HT1080 (cell line): ENCODE measurements around the gene TNF. TPM values are rescaled to one million over a fixed set of nuclear protein-coding genes. Genes with fewer than 3 reads are reported as not detected.
A peak's percentile ranks its signal among the peaks of the same experiment; 100 is the strongest.

ENCODE experiments used
- DNase-seq: peaks from one replicate; pipeline ENCODE4 v3.0.0-alpha.2; 2015; ENCODE audit warnings: low read depth
- small RNA-seq: library from RNA; depleted of rRNA; stranded (forward); fragments of <200 nt; gene quantifications from one replicate; pipeline ENCODE3, GENCODE V24; 2014
- total RNA-seq: library from RNA; depleted of rRNA; stranded (reverse); fragments of >200 nt; shearing (Covaris generic); gene quantifications from 2 replicates; pipeline ENCODE4 v1.2.3, GENCODE V29; 2014; rRNA removed

Gene TNF
- total RNA-seq, 1 experiment from 2014 or later, result not detected

GRCh38 chr6:31626952-31627351 is 51.6 kb downstream of the TNF start:
- DNase-seq, result no peak

DNA sequence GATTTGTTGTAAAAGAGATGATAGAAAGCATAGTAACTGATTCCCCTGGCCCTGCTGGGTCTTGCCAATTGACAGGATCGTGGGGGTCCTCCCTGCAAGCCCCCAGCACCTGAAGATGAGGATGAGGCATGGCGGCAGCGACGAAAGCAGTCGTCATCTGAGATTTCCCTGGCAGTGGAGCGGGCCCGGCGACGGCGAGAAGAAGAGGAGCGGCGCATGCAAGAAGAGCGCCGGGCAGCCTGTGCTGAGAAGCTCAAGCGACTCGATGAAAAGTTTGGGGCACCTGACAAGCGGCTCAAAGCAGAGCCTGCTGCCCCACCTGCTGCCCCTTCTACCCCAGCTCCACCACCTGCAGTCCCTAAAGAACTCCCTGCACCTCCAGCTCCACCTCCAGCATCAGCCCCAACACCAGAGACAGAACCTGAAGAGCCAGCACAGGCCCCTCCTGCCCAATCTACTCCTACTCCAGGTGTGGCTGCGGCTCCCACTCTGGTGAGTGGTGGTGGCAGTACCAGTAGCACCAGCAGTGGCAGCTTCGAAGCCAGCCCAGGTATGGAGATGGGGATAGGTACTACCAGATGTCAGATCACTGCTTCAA is 52.4 kb downstream of the TNF start:
- no peak for DNase-seq

Small RNA genes lying within 50 kb of the gene (small RNA-seq; reads per million reads assigned to genes)
- gene SNORA38 (25.5 reads per million, percentile 93 among the genes with 10 or more reads in this experiment), gene SNORD117 (346 reads per million, percentile 98 among the genes with 10 or more reads in this experiment), gene SNORD84 (not detected), gene UQCRHP1 (not detected)

Other genes starting within 250 kb of the TNF start
- gene HLA-B, start 218.4 kb upstream of the TNF start, total RNA-seq, result 11.8 and 15.4 TPM in 2 replicates
- gene MICA, start 172.0 kb upstream of the TNF start, total RNA-seq, result 24.9 and 25.6 TPM in 2 replicates
- gene MICB, start 77.4 kb upstream of the TNF start, total RNA-seq, result not detected in 2 replicates
- gene MCCD1, start 46.6 kb upstream of the TNF start, total RNA-seq, result not detected in 2 replicates
- 856 and 950 TPM in 2 replicates for gene DDX39B, start 33.6 kb upstream of the TNF start, total RNA-seq
- 2.1 TPM in 2 replicates for gene ATP6V1G2, start 29.0 kb upstream of the TNF start, total RNA-seq
- 21.2 and 21.9 TPM in 2 replicates for gene NFKBIL1, start 28.0 kb upstream of the TNF start, total RNA-seq
- not detected in 2 replicates for gene LTA, start 3.3 kb upstream of the TNF start, total RNA-seq
- gene LTB, start 6.9 kb downstream of the TNF start, total RNA-seq, result not detected in 2 replicates
- gene LST1, start 10.7 kb downstream of the TNF start, total RNA-seq, result not detected in 2 replicates
- gene NCR3, start 17.4 kb downstream of the TNF start, total RNA-seq, result not detected in 2 replicates
- gene AIF1, start 39.7 kb downstream of the TNF start, total RNA-seq, result not detected in 2 replicates
- 93.0 and 115 TPM in 2 replicates for gene PRRC2A, start 45.1 kb downstream of the TNF start, total RNA-seq
- 196 and 211 TPM in 2 replicates for gene BAG6, start 77.1 kb downstream of the TNF start, total RNA-seq
- 1.8 and 2.5 TPM in 2 replicates for gene APOM, start 80.3 kb downstream of the TNF start, total RNA-seq
- gene C6orf47, start 85.2 kb downstream of the TNF start, total RNA-seq, result 21.8 and 22.8 TPM in 2 replicates
- gene GPANK1, start 89.4 kb downstream of the TNF start, total RNA-seq, result 37.5 and 38.5 TPM in 2 replicates
- 272 and 357 TPM in 2 replicates for gene CSNK2B, start 90.5 kb downstream of the TNF start, total RNA-seq
- 0.88 and 2.6 TPM in 2 replicates for gene LY6G5B, start 94.4 kb downstream of the TNF start, total RNA-seq
- gene LY6G5C, start 105.5 kb downstream of the TNF start, total RNA-seq, result 0.47 and 3.6 TPM in 2 replicates
- gene ABHD16A, start 127.8 kb downstream of the TNF start, total RNA-seq, result 21.6 and 26.5 TPM in 2 replicates
- gene LY6G6F, start 131.3 kb downstream of the TNF start, total RNA-seq, result not detected in 2 replicates
- not detected in 2 replicates for gene LY6G6D, start 139.8 kb downstream of the TNF start, total RNA-seq
- gene LY6G6C, start 146.2 kb downstream of the TNF start, total RNA-seq, result not detected in 2 replicates
- gene MPIG6B, start 147.8 kb downstream of the TNF start, total RNA-seq, result not detected in 2 replicates
- gene DDAH2, start 153.7 kb downstream of the TNF start, total RNA-seq, result 36.0 and 36.2 TPM in 2 replicates
- 1,383 and 1,400 TPM in 2 replicates for gene CLIC1, start 161.0 kb downstream of the TNF start, total RNA-seq
- 9.5 and 10.2 TPM in 2 replicates for gene MSH5, start 164.4 kb downstream of the TNF start, total RNA-seq
- gene SAPCD1, start 187.1 kb downstream of the TNF start, total RNA-seq, result 0.64 and 3.5 TPM in 2 replicates
- gene VWA7, start 201.8 kb downstream of the TNF start, total RNA-seq, result 0.77 and 0.79 TPM in 2 replicates
- gene VARS1, start 220.2 kb downstream of the TNF start, total RNA-seq, result 63.0 and 76.4 TPM in 2 replicates
- gene LSM2, start 231.4 kb downstream of the TNF start, total RNA-seq, result 104 and 115 TPM in 2 replicates
- 0.73 and 1.3 TPM in 2 replicates for gene HSPA1L, start 239.7 kb downstream of the TNF start, total RNA-seq
- 99.6 and 108 TPM in 2 replicates for gene HSPA1A, start 240.0 kb downstream of the TNF start, total RNA-seq